HG02981 (cell line): ENCODE results near the gene CRELD2.

Experiments
- ATAC-seq: cut with Tn5 transposase; IDR thresholded peaks from one replicate; pipeline ENCODE4 v1.9.1; 2021; ENCODE audit warnings: mild to moderate bottlenecking, moderate library complexity; ENCODE audit not compliant: unreplicated experiment

The CRELD2 gene

GRCh38 chr22:49955581-49956417 is 37.4 kb downstream of the CRELD2 start:
- no peak for ATAC-seq

GRCh38 chr22:49956418-49956770 is 38.0 kb downstream of the CRELD2 start:
- no peak for ATAC-seq

- no peak for ATAC-seq
These were observed 38.7 kb downstream of the CRELD2 start for GRCh38 chr22:49956914-49957825.

GRCh38 chr22:49957826-49958365 is 39.5 kb downstream of the CRELD2 start:
- no peak for ATAC-seq

- ATAC-seq, result no peak
These were observed 40.0 kb downstream of the CRELD2 start for GRCh38 chr22:49958366-49958921.

- ATAC-seq, result no peak
These were observed 40.7 kb downstream of the CRELD2 start for GRCh38 chr22:49958931-49959781.

- ATAC-seq, result no peak
These were observed 41.3 kb downstream of the CRELD2 start for GRCh38 chr22:49959782-49960158.

- peak; percentile 60 for ATAC-seq
These were observed 41.9 kb downstream of the CRELD2 start, which contains the start of gene PIM3 for GRCh38 chr22:49960159-49961004. TSS of gene PIM3 (plus strand) at chr22:49960772. CDS start at chr22:49960948, 176 bp downstream.

GRCh38 chr22:49961005-49961600 is 42.7 kb downstream of the CRELD2 start:
- no peak for ATAC-seq

GRCh38 chr22:49961601-49962011 is 43.2 kb downstream of the CRELD2 start:
- ATAC-seq, result no peak

- no peak for ATAC-seq
These were observed 43.7 kb downstream of the CRELD2 start for GRCh38 chr22:49962012-49962750.

GRCh38 chr22:49962751-49963646 is 44.6 kb downstream of the CRELD2 start:
- ATAC-seq, result no peak

- ATAC-seq, result no peak
These were observed 45.2 kb downstream of the CRELD2 start for GRCh38 chr22:49963647-49964026.

GRCh38 chr22:49964136-49965090 is 46.0 kb downstream of the CRELD2 start:
- no peak for ATAC-seq

- ATAC-seq, result no peak
These were observed 46.9 kb downstream of the CRELD2 start for GRCh38 chr22:49965091-49966040.
